GM12875 (cell line): ENCODE results near the gene HNRNPUL2.
"Not testable (repeated sequence)": the region's sequence is repeated elsewhere in the genome, so short reads cannot be mapped to it uniquely, and the experiment has no call there.

ENCODE experiments used
- H3K4me3 ChIP-seq: one replicate; pipeline ENCODE4 v1.5.1; 2011; ENCODE audit warnings: low read depth, low read length, control low read depth
- TF ChIP-seq, protein P1 (sequence below): IDR thresholded peaks from 2 replicates; pipeline ENCODE4 v1.5.1; 2011; ENCODE audit warnings: low read depth, mild to moderate bottlenecking, control low read depth, inconsistent platforms, low read length, moderate library complexity, borderline replicate concordance; ENCODE audit not compliant: insufficient read depth

Gene HNRNPUL2

DNA sequence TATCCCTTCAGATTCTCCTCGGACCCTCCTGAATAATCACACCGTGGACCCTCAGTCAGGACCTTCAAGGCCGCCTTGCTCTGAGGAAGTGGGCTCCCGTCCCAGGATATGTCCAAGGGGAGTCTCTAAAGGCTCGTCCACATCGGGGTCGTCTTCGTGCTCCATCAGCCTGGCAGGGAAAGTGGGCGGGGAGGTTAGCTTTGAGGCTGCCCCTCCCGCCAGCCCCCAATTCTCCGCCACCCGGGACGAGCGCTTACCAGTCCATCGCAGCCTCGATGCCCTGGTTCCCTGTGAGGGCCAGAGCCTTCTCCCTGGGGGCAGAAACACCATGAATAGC, 48.9 kb downstream of the HNRNPUL2 start:
- H3K4me3 ChIP-seq, result peak overlapping the region; percentile 86
- TF ChIP-seq, protein P1, sequence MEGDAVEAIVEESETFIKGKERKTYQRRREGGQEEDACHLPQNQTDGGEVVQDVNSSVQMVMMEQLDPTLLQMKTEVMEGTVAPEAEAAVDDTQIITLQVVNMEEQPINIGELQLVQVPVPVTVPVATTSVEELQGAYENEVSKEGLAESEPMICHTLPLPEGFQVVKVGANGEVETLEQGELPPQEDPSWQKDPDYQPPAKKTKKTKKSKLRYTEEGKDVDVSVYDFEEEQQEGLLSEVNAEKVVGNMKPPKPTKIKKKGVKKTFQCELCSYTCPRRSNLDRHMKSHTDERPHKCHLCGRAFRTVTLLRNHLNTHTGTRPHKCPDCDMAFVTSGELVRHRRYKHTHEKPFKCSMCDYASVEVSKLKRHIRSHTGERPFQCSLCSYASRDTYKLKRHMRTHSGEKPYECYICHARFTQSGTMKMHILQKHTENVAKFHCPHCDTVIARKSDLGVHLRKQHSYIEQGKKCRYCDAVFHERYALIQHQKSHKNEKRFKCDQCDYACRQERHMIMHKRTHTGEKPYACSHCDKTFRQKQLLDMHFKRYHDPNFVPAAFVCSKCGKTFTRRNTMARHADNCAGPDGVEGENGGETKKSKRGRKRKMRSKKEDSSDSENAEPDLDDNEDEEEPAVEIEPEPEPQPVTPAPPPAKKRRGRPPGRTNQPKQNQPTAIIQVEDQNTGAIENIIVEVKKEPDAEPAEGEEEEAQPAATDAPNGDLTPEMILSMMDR, result no peak

DNA sequence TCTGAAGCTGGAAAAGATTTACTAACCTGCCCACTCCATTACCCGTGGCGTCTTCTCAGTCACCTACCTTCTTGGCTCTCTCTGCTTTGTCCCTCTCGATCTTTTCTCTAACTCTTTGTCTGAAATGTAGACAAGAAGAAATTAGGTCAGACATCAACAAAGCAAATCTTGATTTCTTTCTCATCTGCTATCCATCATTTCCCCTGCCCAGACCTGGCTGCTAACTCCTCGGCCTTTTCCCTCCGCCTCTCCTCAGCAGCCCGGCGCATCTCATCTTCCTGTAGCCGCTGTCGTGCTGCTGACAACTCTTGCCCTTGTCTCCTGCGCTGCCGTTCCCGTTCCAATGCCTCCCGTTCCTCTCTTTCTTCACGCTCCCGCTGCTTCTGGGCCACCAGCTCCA, 49.5 kb downstream of the HNRNPUL2 start:
- peak overlapping the region; percentile 86 for H3K4me3 ChIP-seq
- TF ChIP-seq, protein P1, result no peak

DNA sequence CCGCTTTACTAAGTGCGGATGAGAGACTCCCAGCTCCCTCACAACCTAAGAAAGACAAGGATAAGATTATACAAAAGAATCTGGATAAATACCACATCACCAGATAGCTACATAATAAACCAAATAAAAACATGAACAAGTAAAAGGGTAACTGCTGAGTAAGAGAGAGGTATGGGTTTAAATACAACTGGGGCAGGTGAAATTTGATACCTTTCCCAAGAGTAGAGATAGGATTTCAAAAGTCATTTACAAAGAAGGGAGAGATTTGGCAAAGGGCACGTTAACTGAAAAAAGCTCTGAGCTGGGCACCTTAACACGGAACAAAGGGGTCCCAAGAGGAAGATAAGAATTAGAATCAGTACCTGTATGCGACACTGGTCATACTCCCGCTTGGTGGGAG, 50.1 kb downstream of the HNRNPUL2 start:
- no peak overlapping the region for H3K4me3 ChIP-seq
- TF ChIP-seq, protein P1, result no peak

DNA sequence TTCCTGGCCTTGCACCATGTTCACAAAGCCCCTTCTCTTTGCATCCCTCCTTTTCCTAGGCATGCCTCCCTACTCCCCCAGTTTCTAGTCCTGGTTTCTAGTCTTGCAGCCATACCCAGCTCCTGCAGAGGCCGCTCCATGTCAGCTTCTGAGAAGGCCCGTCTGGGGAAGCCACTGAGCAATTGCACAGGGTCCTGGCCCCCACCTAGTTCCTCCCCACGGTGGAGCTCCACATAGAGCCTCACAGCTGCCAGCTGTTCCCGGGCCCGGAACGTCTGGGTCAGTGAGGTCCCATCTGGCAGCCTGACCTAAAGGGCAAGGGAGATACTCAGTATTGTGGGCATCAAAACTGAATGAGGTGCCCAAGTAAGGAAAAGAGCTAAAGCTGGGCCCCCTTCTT, 50.6 kb downstream of the HNRNPUL2 start:
- no peak overlapping the region for H3K4me3 ChIP-seq
- TF ChIP-seq, protein P1, result no peak

DNA sequence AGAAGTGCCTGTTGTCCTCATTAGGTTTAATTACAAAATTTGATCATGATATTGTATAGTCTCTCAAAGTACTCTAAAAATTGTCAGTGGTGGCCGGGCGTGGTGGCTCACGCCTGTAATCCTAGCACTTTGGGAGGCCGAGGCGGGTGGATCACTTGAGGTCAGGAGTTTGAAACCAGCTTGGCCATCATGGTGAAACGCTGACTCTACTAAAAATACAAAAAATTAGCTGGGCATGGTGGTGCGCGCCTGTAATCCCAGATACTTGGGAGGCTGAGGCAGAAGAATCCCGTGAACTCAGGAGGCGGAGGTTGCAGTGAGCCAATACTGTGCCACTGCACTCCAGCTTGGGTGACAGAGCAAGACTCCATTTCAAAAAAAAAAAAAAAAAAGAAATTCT, 51.8 kb downstream of the HNRNPUL2 start:
- H3K4me3 ChIP-seq, result not testable (repeated sequence)

DNA sequence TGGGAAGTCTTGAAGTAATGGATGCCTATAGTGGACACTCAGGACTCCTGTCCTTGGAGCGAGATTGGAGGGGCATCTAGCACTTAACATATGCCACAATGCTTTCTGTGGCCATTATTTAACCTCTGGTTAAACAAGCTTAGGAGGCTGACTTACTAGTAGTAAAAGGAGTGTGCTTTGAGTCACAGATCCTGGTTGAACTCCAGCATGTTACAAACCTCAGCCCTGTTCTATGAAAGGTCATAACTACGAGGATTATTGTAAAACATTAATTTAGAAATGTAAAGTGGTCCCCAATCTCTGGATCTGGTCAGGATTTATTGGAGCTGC, 54.1 kb downstream of the HNRNPUL2 start:
- TF ChIP-seq, protein P1, result no peak
- no peak overlapping the region for H3K4me3 ChIP-seq

DNA sequence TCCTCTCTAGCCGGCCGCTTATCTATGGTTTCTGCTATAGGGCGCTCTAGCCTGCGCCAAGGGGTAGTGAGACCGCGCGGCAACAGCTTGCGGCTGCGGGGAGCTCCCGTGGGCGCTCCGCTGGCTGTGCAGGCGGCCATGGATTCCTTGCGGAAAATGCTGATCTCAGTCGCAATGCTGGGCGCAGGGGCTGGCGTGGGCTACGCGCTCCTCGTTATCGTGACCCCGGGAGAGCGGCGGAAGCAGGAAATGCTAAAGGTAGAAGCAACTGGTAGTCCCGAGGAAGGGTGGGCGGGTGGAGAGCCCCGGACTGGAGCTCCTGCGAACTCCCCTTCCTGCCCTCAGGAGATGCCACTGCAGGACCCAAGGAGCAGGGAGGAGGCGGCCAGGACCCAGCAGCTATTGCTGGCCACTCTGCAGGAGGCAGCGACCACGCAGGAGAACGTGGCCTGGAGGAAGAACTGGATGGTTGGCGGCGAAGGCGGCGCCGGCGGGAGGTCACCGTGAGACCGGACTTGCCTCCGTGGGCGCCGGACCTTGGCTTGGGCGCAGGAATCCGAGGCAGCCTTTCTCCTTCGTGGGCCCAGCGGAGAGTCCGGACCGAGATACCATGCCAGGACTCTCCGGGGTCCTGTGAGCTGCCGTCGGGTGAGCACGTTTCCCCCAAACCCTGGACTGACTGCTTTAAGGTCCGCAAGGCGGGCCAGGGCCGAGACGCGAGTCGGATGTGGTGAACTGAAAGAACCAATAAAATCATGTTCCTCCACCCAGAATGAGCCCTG, 55.5 kb downstream of the HNRNPUL2 start, which contains the start of the genes LBHD1 and UQCC3:
Gene LBHD1, minus strand, starts transcription at position 660 of the 782 bp plus-strand sequence. CDS start 2,236 bp downstream, outside the sequence.
Gene UQCC3, plus strand, starts transcription at position 66 of the 782 bp plus-strand sequence. Its CDS starts 73 bp downstream, at position 139.
- H3K4me3 ChIP-seq, result peak within 1 kb of the TSS; percentile 95
- TF ChIP-seq, protein P1, result no peak
